Measurements from ENCODE around the gene IGSF21.

DNA sequence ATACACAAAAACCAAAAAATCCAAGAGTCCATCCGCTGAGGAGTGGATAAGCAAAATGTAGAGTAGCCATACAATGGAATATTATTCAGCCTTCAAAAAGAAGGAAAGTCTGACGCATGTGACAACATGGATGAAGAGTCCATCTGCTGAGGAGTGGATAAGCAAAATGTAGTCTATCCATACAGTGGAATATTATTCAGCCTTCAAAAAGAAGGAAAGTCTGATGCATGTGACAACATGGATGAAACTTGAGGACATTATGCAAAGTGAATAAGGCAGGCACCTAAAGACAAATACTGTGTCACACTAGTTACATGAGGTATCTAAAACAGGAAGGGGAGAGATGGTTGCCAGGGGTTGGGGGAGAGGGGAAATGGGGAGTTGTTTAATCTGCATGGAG is 14.0 kb upstream of the IGSF21 start:
- no peak for TF ChIP-seq YY1 (IDR thresholded peaks at IDR 0.05; ENCODE audit: low read depth)
- TF ChIP-seq CREB1 (IDR thresholded peaks at IDR 0.05; ENCODE audit: low read depth), result no peak
- TF ChIP-seq EP300 (IDR thresholded peaks at IDR 0.05; ENCODE audit: borderline replicate concordance), result no peak
- no peak for TF ChIP-seq NFIC (IDR thresholded peaks at IDR 0.05)
- TF ChIP-seq, protein P1, sequence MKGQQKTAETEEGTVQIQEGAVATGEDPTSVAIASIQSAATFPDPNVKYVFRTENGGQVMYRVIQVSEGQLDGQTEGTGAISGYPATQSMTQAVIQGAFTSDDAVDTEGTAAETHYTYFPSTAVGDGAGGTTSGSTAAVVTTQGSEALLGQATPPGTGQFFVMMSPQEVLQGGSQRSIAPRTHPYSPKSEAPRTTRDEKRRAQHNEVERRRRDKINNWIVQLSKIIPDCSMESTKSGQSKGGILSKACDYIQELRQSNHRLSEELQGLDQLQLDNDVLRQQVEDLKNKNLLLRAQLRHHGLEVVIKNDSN (IDR thresholded peaks at IDR 0.05), result no peak
- no peak for TF ChIP-seq FOXM1 (IDR thresholded peaks at IDR 0.05; ENCODE audit: borderline replicate concordance, low read depth)
- TF ChIP-seq RAD21 (IDR thresholded peaks at IDR 0.05; ENCODE audit: low read depth), result no peak

All from Ishikawa (cell line).